HUES64 (cell line): Measurements from ENCODE around the gene MBTD1.
A peak's percentile ranks its signal among the peaks of the same experiment; 100 is the strongest.
"Not testable (repeated sequence)": the region's sequence is repeated elsewhere in the genome, so short reads cannot be mapped to it uniquely, and the experiment has no call there.

ENCODE experiments used
- H3K27ac ChIP-seq: 2 replicates; pipeline ENCODE4 v1.7.0; 2013; ENCODE audit warnings: low read depth, low read length, inconsistent platforms
- H3K27me3 ChIP-seq: 2 replicates; pipeline ENCODE4 v1.6.1; 2013; ENCODE audit warnings: mild to moderate bottlenecking, low read length; ENCODE audit not compliant: insufficient read depth
- H3K36me3 ChIP-seq: 2 replicates; pipeline ENCODE4 v1.6.1; 2013; ENCODE audit warnings: mild to moderate bottlenecking, low read length; ENCODE audit not compliant: insufficient read depth
- H3K4me1 ChIP-seq: 2 replicates; pipeline ENCODE4 v1.6.1; 2013; ENCODE audit warnings: mild to moderate bottlenecking, low read length, moderate library complexity; ENCODE audit not compliant: insufficient read depth
- H3K4me3 ChIP-seq: 2 replicates; pipeline ENCODE4 v1.5.1; 2013; ENCODE audit warnings: mild to moderate bottlenecking, low read length, moderate library complexity
- H3K9ac ChIP-seq: 2 replicates; pipeline ENCODE4 v1.6.1; 2013; ENCODE audit warnings: mild to moderate bottlenecking, low read depth, low read length
- H3K9me3 ChIP-seq: 2 replicates; pipeline ENCODE4 v1.6.1; 2013; ENCODE audit warnings: low read depth, low read length; ENCODE audit not compliant: insufficient read depth
- WGBS: fragments of 150-250, 120-280 bp; methylation state at CpG from one replicate; pipeline ENCODE4 v1.1.7; 2013; ENCODE audit warnings: missing lambda C conversion rate; 5-methylcytosine and 5-hydroxymethylcytosine counted together

MBTD1 gene

GRCh38 chr17:51269991-51270390 lies 10.1 kb upstream of the MBTD1 start:
- no peaks in the 10 kb centered on the region for H3K4me1 ChIP-seq
- H3K9ac ChIP-seq = no peak overlapping the region
- 97% methylated on average over 6 of the region's 6 CpGs for WGBS
- no peak overlapping the region for H3K27ac ChIP-seq
- peaks cover 94% of the 10 kb centered on the region for H3K36me3 ChIP-seq
- H3K27me3 ChIP-seq = no peaks in the 10 kb centered on the region
- H3K9me3 ChIP-seq = no peaks in the 10 kb centered on the region
- H3K4me3 ChIP-seq = no peak overlapping the region

DNA sequence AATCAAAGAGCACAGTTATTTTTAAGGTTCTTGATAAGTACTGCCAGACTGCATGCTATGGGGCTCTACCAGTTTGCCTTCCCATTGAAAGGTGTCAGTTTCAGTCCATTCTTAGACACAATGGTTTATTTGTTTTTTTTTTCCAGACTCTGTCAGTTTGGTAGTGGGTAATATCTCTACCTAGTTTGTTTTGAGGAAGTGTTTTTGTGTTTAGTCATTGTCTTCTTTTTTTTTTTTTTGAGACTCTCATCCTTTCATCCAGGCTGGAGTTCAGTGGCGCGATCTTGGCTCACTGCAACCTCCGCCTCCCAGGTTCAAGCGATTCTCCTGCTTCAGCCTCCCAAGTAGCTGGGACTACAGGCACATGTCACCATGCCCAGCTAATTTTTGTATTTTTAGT lies 4.6 kb upstream of the MBTD1 start:
- H3K36me3 ChIP-seq = peaks cover 67% of the 10 kb centered on the region
- H3K27me3 ChIP-seq, H3K4me3 ChIP-seq, H3K4me1 ChIP-seq, H3K9ac ChIP-seq, H3K27ac ChIP-seq, H3K9me3 ChIP-seq: not testable (repeated sequence)
- 72% methylated on average over 4 of the region's 4 CpGs for WGBS

GRCh38 chr17:51263006-51263405 lies 3.2 kb upstream of the MBTD1 start:
- Histone ChIP-seq H3K27ac (no peak overlapping the region), H3K27me3 (no peaks in the 10 kb centered on the region), H3K4me3 (no peak overlapping the region), H3K9ac (no peak overlapping the region), H3K9me3 (no peaks in the 10 kb centered on the region), H3K36me3 (peaks cover 60% of the 10 kb centered on the region), H3K4me1 (peaks cover 11% of the 10 kb centered on the region; the same call in 1 of the 2 replicates)
- WGBS = 97% methylated on average over 3 of the region's 3 CpGs

DNA sequence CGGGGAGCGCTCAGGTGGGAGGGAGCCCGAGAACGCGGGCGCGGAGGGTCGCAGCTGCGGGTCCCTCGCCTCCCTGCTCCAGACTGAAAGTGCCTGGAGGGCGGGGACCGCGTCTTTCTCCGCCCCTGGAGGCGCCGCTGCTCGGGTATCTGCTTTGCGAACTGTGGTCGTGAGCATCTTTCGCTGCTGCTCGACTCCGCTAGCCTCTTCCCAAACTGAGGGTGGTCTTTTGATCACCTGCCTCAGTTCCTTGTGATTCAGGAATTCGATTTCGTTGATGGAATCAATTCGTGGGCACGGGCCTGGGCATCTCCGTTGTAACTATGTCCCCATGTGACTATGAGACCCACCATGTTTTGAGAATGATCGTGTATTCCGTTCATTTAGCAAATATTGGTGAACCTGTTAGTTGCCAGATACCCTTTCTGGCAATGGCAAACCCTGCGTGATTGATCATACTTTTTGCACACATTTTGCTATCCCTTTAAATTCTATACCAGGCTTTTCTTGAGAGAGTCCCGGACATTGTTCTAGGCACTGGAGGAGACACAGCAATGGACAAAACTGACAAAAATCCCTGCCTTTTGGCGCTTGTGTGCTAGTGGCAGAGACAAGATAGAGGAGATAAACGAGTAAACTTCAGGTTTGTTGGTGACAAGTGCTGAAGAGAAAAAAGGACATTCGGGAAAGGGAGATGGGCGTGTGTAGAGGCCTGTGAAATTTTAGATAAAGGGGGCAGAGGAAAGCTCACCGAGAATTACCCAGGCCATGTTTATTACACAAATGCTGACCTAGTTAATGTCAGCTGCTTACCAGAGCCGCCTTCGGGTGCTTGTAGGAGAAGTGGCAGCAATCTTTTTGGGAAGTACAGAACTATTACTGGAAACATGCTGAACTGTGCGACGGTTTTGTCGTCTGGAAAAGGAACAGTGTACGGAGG lies 1.4 kb upstream of the MBTD1 start:
- 17% methylated on average over 42 of the region's 42 CpGs for WGBS
- Histone ChIP-seq H3K4me1 (peaks cover 17% of the 10 kb centered on the region; the same call in 1 of the 2 replicates), H3K36me3 (peaks cover 63% of the 10 kb centered on the region), H3K9ac (peak overlapping the region; percentile 98), H3K4me3 (peak overlapping the region; percentile 83), H3K27ac (peak overlapping the region; percentile 97; the same call in 1 of the 2 replicates), H3K27me3 (no peaks in the 10 kb centered on the region), H3K9me3 (no peaks in the 10 kb centered on the region)

DNA sequence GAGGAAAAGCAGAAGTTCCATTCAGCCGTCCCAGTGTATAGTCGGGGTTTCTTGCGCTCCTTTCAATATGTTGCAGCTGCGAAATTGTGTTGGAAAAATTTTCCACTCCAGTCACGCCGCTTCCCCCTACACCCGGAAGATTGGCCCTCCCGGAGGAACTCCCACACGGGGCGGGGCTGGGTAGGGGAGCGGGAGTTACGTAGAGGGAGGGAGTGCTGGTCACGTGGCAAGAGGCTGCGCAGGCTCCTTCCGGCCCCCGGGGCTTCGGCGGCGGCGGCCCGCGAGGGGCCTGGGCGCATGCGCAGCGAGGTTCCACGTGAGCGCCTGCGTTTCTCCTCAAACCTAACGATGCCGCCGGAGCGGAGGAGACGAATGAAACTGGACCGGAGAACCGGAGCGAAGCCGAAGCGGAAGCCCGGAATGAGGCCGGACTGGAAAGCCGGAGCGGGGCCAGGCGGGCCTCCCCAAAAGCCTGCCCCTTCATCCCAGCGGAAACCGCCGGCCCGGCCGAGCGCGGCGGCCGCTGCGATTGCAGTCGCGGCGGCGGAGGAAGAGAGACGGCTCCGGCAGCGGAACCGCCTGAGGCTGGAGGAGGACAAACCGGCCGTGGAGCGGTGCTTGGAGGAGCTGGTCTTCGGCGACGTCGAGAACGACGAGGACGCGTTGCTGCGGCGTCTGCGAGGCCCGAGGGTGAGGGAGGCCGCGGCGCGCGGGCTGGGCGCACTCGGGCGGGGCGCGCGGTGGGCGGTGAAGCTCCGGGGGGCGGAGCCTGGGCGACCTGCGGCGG lies 581 bp upstream of the MBTD1 start, which contains the start of gene UTP18:
Gene UTP18, plus strand, starts transcription at position 310 of the 787 bp plus-strand sequence. Its CDS starts 39 bp downstream, at position 349.
- no peaks in the 10 kb centered on the region for H3K27me3 ChIP-seq
- peaks cover 17% of the 10 kb centered on the region; the same call in 1 of the 2 replicates for H3K4me1 ChIP-seq
- H3K27ac ChIP-seq = peak within 1 kb of the TSS; percentile 97
- WGBS = under 1% methylated on average over 93 of the region's 93 CpGs
- peak within 1 kb of the TSS; percentile 98 for H3K9ac ChIP-seq
- no peaks in the 10 kb centered on the region for H3K9me3 ChIP-seq
- H3K4me3 ChIP-seq = peak within 1 kb of the TSS; percentile 83
- peaks cover 63% of the 10 kb centered on the region for H3K36me3 ChIP-seq

GRCh38 chr17:51258756-51259563 lies 889 bp downstream of the MBTD1 start:
- peaks cover 17% of the 10 kb centered on the region; the same call in 1 of the 2 replicates for H3K4me1 ChIP-seq
- peaks cover 63% of the 10 kb centered on the region for H3K36me3 ChIP-seq
- WGBS = 5% methylated on average over 18 of the region's 18 CpGs
- H3K27ac ChIP-seq = peak overlapping the region; percentile 97
- H3K9me3 ChIP-seq = no peaks in the 10 kb centered on the region
- no peaks in the 10 kb centered on the region for H3K27me3 ChIP-seq
- H3K9ac ChIP-seq = peak overlapping the region; percentile 98
- H3K4me3 ChIP-seq = peak overlapping the region; percentile 83

GRCh38 chr17:51257150-51258081 lies 2.4 kb downstream of the MBTD1 start:
- no peaks in the 10 kb centered on the region for H3K27me3 ChIP-seq
- peaks cover 63% of the 10 kb centered on the region for H3K36me3 ChIP-seq
- WGBS = 100% methylated on average over 3 of the region's 3 CpGs
- peak overlapping the region; percentile 83 for H3K4me3 ChIP-seq
- no peak overlapping the region for H3K27ac ChIP-seq
- no peak overlapping the region for H3K9ac ChIP-seq
- no peaks in the 10 kb centered on the region for H3K9me3 ChIP-seq
- peaks cover 12% of the 10 kb centered on the region; the same call in 1 of the 2 replicates for H3K4me1 ChIP-seq

- H3K9me3 ChIP-seq = no peaks in the 10 kb centered on the region; the same call in 1 of the 2 replicates
- 95% methylated on average over 3 of the region's 3 CpGs for WGBS
- H3K4me1 ChIP-seq = peaks cover 12% of the 10 kb centered on the region; the same call in 1 of the 2 replicates
- H3K4me3 ChIP-seq = no peak overlapping the region
- no peak overlapping the region for H3K9ac ChIP-seq
- no peaks in the 10 kb centered on the region for H3K27me3 ChIP-seq
- H3K27ac ChIP-seq = no peak overlapping the region
- H3K36me3 ChIP-seq = peaks cover 74% of the 10 kb centered on the region
Observed at GRCh38 chr17:51256101-51256500, 3.7 kb downstream of the MBTD1 start.

DNA sequence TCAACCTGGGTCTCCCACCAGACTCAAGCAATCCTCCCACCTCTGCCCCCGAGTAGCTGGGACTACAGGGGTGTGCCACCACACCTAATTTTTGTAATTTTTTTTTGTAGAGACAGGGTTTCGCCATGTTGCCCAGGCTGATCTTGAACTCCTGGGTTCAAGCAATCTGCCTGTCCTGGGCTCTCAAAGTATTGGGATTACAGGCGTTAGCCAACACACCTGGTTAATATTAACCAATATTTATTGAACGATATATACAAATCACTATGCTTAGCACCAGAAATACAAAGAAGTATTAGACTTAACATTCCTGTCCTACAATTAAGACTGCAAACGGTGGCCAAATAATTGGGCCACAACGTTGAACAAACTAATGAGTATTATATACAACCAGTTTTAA lies 4.2 kb downstream of the MBTD1 start:
- no peaks in the 10 kb centered on the region for H3K27me3 ChIP-seq
- H3K9ac ChIP-seq = no peak overlapping the region
- 99% methylated on average over 5 of the region's 6 CpGs for WGBS
- peaks cover 12% of the 10 kb centered on the region; the same call in 1 of the 2 replicates for H3K4me1 ChIP-seq
- H3K36me3 ChIP-seq = peaks cover 79% of the 10 kb centered on the region
- H3K9me3 ChIP-seq = no peaks in the 10 kb centered on the region; the same call in 1 of the 2 replicates
- H3K4me3 ChIP-seq = no peak overlapping the region
- no peak overlapping the region for H3K27ac ChIP-seq

DNA sequence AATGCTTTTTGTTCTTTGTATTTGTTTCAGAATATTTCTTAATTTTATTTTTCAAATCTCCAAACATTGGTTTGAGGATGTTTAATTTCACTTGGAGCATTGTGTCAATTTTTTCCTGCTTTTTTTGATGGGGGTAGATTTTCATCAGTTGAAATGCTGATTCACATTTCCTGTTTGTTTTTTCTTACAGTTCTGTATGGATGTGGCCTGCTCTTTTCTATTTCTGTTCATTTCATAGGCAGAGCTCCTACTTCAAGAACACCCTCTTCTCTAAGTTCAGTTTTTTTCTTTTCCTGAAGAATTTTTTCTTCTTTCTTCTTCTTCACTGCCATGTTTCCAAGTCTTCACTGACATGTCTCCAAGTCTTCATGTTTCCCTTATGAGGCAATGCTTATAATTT lies 8.8 kb downstream of the MBTD1 start:
- H3K4me3 ChIP-seq = no peak overlapping the region

More for the DNA sequence above, 8.8 kb downstream of the MBTD1 start:
- Histone ChIP-seq H3K4me1 (no peaks in the 10 kb centered on the region), H3K9ac (no peak overlapping the region), H3K27ac (no peak overlapping the region), H3K27me3 (no peaks in the 10 kb centered on the region), H3K36me3 (peaks cover 70% of the 10 kb centered on the region), H3K9me3 (no peaks in the 10 kb centered on the region; the same call in 1 of the 2 replicates)
